IPS-18c (cell line): Measurements from ENCODE around the gene MGMT.

Source experiments
- H3K4me3 ChIP-seq: 2 replicates; pipeline ENCODE4 v1.7.0; 2013; ENCODE audit warnings: low read depth, mild to moderate bottlenecking, low read length, moderate library complexity; ENCODE audit not compliant: insufficient read depth
- H3K9me3 ChIP-seq: one replicate; pipeline ENCODE4 v1.6.1; 2013; ENCODE audit warnings: mild to moderate bottlenecking, low read length, moderate library complexity; ENCODE audit not compliant: control insufficient read depth, insufficient read depth

Gene MGMT

DNA sequence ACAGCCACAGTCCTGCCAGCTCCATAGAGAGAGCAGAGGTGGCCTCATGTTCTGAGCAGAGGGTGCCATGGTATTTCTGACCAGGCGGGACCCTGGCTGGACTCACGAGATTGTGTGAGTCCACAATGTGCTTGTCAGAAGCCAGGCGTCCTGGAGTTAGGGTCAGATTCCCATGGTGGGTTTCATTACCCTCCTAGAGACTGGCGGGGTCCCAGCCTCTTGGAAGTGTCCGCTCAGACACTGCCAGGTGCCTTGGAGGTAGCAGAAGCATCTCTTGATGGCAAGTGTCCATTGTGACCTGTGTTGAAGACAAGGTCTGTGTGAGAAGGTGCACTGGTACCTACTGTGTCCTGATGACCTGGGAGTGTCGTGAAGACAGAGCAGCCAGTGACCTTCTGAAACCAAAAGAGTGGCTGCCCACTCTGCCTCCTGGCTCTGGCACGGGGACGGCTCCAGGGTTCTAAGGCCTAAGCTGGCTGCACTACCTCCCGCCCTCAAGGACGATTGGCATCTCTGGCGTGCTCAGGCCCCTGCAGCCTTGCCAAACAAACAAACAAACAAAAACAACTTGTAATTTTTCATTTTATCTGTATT lies 56.8 kb downstream of the MGMT start:
- H3K9me3 ChIP-seq = peaks cover 2% of the 10 kb centered on the region
- H3K4me3 ChIP-seq = no peak overlapping the region

DNA sequence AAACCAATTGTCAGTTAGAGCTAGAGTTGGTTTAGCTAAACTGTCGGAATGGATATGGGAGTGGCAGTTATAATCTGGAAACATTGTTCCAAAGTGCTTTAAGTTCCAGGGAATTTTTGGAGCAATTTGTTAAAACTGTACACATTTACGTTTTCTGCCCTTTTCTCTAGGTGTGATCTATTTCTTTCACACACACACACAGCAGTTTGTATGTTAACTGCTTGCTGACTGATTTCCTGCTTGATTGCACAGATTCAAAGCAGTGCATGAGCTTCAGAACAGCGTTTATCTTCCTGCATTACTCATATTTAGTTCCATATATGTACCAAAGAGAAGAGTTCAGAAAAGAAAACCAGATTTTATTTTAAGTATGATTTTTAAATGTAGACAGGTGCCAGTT lies 57.9 kb downstream of the MGMT start:
- H3K9me3 ChIP-seq = peaks cover 2% of the 10 kb centered on the region
- H3K4me3 ChIP-seq = no peak overlapping the region

DNA sequence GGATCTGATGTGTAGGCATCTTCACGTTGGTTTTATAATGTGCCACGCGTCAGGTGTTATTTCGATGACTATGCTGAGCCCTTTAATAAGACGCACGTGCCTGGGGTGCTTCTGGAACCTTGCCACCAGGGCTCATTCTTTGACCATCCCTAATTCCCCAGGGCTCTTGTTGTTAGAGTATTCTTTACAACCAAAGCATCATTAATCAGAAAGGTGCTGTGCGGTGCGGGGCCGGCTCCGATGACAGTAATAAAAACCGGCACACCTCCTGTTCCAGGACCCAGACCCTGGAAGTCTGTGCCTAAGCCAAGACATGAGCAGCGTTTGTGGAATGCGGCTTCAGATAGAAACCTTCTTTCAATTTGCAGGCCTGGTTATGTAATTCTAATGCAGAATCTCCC lies 58.4 kb downstream of the MGMT start:
- H3K9me3 ChIP-seq = peaks cover 2% of the 10 kb centered on the region
- no peak overlapping the region for H3K4me3 ChIP-seq

DNA sequence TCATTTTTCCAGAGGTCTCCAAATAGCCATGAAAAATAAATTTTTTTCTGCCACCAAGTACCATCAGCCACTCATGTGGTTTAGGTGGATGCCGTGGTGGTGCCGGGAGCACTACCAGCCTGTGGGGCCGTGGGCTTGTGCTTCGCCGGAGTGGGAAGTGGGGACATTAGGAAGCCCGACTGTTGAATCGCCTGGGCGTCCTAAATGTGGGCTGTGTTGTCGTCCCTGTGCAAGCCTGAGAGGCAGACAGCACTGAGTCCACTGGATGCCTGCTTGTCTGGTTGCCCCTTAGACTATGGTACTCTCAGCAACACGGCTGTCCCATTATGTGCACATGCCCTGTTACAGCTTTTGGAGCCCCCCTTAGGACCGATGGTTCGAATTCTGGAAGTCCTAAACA lies 59.9 kb downstream of the MGMT start:
- Histone ChIP-seq H3K4me3 (no peak overlapping the region; the same call in 1 of the 2 replicates), H3K9me3 (peaks cover 2% of the 10 kb centered on the region)

DNA sequence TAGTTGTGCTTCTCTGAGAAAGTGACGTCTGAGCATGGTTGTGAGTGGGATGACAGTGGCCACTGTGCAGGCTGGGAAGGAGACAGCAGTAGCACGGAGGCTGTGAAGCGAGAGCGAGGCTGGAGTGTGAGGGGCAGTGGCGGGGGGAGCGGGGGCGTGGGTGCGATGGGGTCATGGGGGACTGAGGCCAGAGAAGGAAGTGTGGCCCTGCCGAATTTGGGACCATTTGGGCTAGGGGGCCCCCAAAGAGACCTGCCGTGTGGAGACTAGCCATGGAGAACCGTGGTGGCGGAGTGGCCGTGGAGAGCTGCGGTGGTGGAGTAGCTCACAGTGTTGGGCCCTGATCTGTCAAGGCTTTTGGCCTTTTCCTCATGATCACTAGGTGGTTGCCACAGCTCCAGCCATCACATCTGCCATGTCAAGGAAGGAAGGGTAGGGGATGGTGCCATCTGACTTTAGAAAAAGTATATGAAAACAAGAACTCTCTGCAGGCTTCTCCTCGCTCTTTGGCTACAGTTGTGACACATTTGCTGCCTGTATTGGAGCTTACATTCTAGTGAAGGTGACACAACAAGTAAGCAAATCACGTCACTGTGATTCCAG lies 61.4 kb downstream of the MGMT start:
- peaks cover 2% of the 10 kb centered on the region for H3K9me3 ChIP-seq
- no peak overlapping the region for H3K4me3 ChIP-seq

DNA sequence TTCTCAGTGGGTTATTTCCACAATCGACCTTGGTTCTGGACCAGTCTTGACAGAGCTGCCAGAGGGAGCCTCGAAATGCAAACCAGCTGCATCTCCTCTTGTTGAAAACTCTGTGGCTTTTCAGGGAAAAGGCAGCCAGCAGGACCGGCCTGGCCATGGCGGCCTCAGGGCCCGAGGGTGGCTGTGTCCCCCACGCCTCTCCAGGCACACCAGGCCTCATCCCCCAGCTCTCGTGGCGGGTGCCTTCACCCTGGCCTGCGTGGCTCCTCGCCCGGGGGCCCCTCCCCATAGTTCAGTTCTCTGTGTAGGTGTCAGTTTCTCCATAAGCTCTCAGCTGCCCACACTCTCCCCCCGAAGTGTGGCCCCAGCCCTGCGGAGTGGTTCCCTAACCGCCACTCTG lies 63.5 kb downstream of the MGMT start:
- H3K9me3 ChIP-seq = peaks cover 2% of the 10 kb centered on the region

DNA sequence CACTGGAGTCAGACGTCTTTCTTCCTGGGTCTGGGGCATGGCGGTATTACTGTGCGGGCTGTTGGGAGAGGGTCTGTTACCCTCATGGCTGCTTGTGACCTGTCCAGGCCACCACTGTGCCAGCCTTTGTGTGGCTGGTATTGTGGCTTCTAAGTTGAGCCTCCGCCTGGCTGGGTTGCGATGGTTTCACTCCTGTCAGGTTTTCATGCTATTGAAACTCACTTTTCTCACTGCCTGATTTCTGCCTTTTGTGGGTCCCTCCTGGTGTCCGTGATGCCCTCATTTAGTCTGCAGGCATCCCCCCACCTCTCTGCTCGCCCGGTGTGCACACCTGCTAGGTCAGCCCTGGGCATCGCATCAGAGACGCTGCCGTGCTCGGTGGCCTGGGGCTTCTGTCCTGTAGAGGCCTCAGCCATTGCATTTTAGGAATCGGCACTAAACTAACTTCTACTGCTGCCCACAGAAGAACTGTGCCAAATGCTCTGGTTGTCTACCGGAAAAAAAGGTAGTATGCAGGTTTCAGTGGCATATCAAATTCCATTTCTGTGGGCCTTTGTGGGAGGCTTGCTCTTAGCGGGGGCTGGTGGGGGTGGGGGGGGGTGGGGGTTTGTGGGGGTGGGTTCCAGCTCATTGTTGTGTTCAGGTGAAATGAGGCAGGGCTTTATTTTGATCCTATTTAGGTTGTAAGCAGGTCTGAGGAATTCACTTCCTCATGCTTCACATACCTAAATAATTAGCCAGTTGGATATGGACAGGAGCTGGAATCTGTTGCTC lies 64.3 kb downstream of the MGMT start:
- Histone ChIP-seq H3K9me3 (no peaks in the 10 kb centered on the region), H3K4me3 (no peak overlapping the region)

More for the DNA sequence above, 63.5 kb downstream of the MGMT start:
- no peak overlapping the region for H3K4me3 ChIP-seq

DNA sequence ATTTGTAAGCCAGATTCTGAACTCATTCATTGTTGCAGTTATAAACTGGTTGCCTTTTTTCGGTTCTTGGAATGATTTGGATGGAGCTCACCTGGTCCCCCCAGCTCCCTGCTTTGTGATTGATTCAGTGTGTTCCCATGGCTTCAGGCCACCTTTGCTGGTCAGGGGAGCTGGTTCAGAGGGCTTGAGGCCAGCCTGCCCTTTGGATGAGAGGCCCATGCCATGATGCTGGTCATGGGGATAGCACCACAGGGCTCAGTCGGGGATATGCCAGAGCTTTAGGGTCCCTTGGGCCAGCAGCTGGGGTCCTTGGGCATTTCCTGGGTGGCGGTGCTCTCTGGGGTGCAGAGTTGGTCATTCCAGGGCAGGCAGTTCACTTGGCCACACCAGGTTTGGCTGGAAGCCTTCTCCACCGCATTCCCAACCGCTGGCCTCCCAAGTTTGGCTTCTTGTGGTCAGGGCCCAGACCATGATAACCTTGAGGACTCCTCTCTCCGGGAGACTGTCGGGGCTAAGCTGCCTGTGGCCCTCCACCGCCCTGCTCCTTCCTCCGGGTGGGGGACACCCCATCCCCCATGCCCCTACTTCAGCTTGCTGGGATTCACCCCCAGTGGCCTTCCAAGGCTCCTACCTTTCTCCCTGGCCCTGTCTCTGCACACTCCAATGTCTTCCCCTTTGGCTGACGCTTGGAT lies 65.1 kb downstream of the MGMT start:
- no peak overlapping the region for H3K4me3 ChIP-seq
- H3K9me3 ChIP-seq = no peaks in the 10 kb centered on the region

DNA sequence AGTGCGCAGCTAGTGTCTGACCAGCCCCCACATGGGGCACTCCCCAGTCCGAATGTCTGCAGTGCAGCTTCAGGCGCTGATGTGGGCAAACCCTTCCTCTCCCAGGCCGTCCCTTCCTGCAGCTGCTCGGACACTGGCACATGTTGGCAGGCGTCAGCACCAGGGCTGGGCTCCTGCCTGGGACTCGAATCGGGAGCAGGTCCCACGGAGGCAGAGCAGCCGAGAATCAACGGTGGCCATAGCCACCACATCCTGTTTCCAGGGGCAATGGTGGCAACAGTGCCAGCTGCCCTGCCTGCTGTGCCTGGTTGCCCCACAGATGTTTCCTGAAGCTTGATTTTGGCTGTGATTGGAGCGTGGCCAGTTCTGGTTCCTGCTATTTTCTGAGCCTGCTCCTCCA lies 65.8 kb downstream of the MGMT start:
- Histone ChIP-seq H3K9me3 (peaks cover 2% of the 10 kb centered on the region), H3K4me3 (no peak overlapping the region)

DNA sequence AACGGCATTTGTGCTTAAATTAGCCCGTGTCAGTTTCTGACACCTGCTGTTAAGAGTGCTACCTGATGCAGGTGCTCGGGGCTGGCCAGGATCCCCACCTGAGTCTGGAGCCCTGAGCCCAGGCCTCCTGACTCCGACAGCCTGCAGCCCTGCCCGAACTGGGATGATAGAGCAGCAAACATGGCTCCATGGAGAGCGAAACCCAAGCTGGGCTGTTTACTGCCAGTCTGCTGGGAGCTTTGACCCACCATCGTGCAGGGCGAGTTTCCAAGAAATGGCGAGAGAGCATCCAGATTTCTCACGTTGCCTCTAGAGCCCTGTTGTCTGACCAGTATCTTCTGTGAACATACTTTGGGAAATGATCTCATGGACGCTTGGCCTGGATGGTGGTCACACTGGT lies 66.2 kb downstream of the MGMT start:
- H3K4me3 ChIP-seq = no peak overlapping the region
- peaks cover 2% of the 10 kb centered on the region for H3K9me3 ChIP-seq

DNA sequence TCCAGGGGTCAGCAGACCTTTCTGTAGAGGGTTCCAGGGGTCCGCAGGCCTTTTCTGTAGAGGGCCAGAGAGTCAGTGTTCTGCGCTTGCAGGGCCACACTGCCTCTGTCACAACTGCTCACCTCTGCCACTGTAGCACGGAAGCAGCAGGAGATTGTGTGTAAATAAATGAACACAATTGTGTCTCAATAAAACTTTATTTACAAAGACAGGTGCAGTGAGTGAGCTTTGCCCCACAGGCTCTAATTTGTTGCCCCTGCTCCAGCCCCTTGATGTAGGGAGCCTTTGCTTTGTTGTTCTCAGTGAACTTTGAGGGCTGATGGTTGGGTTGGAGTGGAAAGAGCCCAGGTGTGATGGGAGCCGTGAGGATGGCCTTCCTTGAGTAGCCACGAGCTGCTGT lies 67.8 kb downstream of the MGMT start:
- Histone ChIP-seq H3K9me3 (peaks cover 2% of the 10 kb centered on the region), H3K4me3 (no peak overlapping the region)

DNA sequence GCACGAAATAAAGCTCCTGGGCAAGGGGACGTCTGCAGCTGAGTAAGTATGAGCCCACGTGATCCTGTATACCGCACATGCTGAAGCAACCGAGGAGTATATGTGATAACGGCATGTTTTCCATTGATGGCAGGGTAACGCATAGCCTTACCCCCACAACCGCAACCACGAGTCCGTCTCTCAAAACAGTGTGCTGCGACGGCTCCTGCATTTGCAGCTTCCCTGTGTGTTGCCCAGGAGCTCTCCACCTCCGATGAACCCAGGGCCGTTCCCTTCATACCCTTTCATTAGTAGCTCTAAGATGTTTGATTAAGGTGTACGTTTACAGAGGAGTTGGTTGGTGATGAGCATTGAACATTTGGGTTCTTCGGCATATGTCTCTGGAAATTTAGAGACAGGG lies 69.3 kb downstream of the MGMT start:
- no peak overlapping the region for H3K4me3 ChIP-seq
- peaks cover 2% of the 10 kb centered on the region for H3K9me3 ChIP-seq

DNA sequence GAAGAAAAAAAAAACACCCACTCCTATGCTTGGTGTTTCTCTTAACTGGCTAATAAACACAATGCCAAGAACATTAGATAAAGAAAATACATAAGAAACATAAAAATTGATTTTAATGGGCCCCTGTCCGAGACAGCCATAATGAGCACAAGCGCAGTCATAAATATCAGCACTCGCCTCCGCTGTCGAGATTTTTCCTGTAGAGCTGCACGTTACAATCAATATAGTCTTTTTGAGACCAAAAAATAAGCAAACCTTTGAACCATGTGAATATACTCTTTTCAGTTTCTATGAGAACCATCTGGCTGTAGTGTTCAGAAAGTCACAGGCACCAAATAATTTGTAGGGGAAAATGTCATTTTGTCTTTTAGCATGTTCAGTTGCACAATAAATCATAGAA lies 70.1 kb downstream of the MGMT start:
- H3K4me3 ChIP-seq = no peak overlapping the region
- peaks cover 2% of the 10 kb centered on the region for H3K9me3 ChIP-seq

DNA sequence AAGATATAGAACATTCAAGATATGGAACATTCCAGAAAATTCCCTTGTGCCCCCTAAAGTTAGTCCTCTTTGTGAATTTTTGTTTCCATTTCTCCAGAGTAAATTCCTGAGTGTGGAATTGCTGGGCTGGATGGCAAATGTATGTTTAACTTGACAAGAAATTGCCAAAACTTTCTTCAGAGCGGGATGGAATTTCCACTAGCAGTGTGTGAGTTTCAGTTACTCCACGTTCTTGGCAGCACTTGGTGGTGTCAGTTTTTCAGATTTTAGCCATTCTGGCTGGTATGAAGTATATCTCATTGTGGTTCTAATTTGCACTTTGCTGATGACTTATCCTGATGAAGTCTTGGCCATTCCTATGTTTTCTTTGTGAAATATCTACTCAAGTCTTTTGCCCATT lies 71.2 kb downstream of the MGMT start:
- H3K9me3 ChIP-seq = peaks cover 2% of the 10 kb centered on the region
- no peak overlapping the region for H3K4me3 ChIP-seq

DNA sequence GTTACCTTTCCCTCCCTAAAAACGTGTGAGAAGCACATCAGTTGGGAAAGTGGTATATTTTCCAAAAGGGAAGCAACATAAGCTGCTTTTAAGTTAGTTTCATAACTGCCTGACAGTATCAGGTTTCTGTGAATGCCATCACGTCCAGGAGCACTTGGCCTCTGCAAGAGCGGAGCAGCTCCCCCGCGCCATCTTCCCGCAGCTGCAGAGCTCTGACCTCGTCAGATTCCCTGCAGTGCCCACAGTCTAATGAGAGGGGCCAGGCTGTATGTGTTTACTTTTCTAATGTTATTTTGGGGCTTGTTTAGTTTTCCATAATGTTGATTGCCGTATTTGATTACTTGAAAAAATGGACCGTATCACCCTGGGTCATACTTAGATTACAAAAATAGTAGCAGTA lies 74.2 kb downstream of the MGMT start:
- Histone ChIP-seq H3K9me3 (peaks cover 2% of the 10 kb centered on the region), H3K4me3 (no peak overlapping the region)

DNA sequence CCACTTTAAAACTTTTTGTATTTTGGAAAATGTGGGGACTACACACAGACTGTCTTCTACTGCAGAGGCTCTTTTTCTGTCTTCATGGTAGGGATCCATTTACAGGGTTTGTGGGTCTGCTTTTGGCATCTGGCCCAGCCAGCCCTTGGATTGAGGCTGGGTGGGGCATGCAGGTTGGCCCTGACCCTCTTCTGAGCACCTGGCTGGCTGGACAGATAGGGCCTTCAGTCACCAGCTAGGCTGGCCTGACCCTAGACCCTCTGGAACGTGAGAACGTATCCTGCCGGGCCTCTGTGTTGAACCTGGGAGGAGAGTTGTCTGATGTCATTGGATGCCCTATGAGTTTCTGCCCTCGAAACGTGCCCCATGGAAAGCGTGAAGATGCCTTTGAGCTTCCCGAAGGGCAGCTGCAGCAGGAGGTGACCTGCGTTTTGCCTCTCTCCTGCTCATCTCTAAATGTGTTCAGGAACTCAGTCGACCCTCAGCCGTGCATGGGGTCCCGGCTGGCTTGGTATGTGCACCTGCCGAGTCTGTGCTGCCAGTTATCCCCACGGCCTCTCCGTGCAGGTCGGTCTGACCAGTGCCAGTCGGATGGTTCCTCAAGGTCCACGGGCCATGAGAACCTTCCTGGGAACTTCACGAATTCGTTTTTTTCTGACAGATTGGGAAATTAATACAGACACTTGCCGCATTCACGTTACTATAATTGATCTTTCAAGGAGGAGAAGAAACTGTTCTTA lies 74.9 kb downstream of the MGMT start:
- H3K4me3 ChIP-seq = no peak overlapping the region
- peaks cover 2% of the 10 kb centered on the region for H3K9me3 ChIP-seq

DNA sequence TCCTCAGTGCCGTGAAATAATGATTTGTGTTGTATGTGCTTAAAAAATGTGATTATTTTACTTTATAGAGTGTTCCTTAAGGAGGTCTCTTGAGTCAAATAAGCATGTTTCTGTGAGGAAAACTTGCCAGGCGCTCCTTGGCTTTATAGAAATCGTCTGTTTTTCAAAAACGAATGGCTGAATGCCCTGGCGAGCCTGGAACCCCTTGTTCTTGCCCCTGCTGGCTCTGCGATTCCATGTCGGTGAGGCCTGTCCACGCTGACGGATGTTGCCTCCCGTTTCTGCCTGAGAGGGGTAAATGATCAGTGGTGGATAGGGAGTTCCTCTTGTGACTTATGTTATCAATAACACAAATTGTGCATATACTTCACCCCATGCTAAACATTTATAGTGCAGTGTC lies 75.5 kb downstream of the MGMT start:
- Histone ChIP-seq H3K9me3 (no peaks in the 10 kb centered on the region), H3K4me3 (no peak overlapping the region)
